KG1 (cell line): Measurements from ENCODE around the gene IGFBP7.

Experiments
- DNase-seq: peaks from one replicate; lab custom pipeline; 2025; lab: John Stamatoyannopoulos, UW

Gene IGFBP7

GRCh38 chr4:57109847-57110639 is at the start of gene IGFBP7:
TSS of gene IGFBP7 (minus strand) at chr4:57110385. CDS start at chr4:57110351, 34 bp downstream.
- DNase-seq = peak; percentile 51

- no peak for DNase-seq
These were observed 49.7 kb upstream of the IGFBP7 start for GRCh38 chr4:57159866-57160265.

- no peak for DNase-seq
These were observed 48.6 kb upstream of the IGFBP7 start for GRCh38 chr4:57158762-57159161.

GRCh38 chr4:57158221-57158620 is 48.0 kb upstream of the IGFBP7 start:
- no peak for DNase-seq

- no peak for DNase-seq
These were observed 47.5 kb upstream of the IGFBP7 start for GRCh38 chr4:57157596-57158137.

- no peak for DNase-seq
These were observed 46.2 kb upstream of the IGFBP7 start for GRCh38 chr4:57156242-57156990.

GRCh38 chr4:57154926-57155325 is 44.7 kb upstream of the IGFBP7 start:
- no peak for DNase-seq

GRCh38 chr4:57154191-57154590 is 44.0 kb upstream of the IGFBP7 start:
- no peak for DNase-seq

- no peak for DNase-seq
These were observed 43.0 kb upstream of the IGFBP7 start for GRCh38 chr4:57153207-57153606.

- no peak for DNase-seq
These were observed 41.3 kb upstream of the IGFBP7 start for GRCh38 chr4:57151481-57151880.

GRCh38 chr4:57149833-57150232 is 39.6 kb upstream of the IGFBP7 start:
- DNase-seq = no peak

GRCh38 chr4:57148831-57149505 is 38.8 kb upstream of the IGFBP7 start:
- DNase-seq = no peak

GRCh38 chr4:57148177-57148576 is 38.0 kb upstream of the IGFBP7 start:
- no peak for DNase-seq

GRCh38 chr4:57147335-57148060 is 37.3 kb upstream of the IGFBP7 start:
- DNase-seq = no peak

- DNase-seq = no peak
These were observed 36.3 kb upstream of the IGFBP7 start for GRCh38 chr4:57146444-57146843.

- DNase-seq = no peak
These were observed 34.3 kb upstream of the IGFBP7 start for GRCh38 chr4:57144466-57144865.

- no peak for DNase-seq
These were observed 29.6 kb upstream of the IGFBP7 start for GRCh38 chr4:57139783-57140182.

GRCh38 chr4:57137261-57137660 is 27.1 kb upstream of the IGFBP7 start:
- no peak for DNase-seq

GRCh38 chr4:57136281-57136680 is 26.1 kb upstream of the IGFBP7 start:
- no peak for DNase-seq

GRCh38 chr4:57132743-57133137 is 22.6 kb upstream of the IGFBP7 start:
- no peak for DNase-seq

- DNase-seq = no peak
These were observed 21.9 kb upstream of the IGFBP7 start for GRCh38 chr4:57131849-57132742.
